SKM-1 treated with dmso at 0.1 percent for 144 hours (cell line): ENCODE results near the gene IBTK.
"Not testable (repeated sequence)": the region's sequence is repeated elsewhere in the genome, so short reads cannot be mapped to it uniquely, and the experiment has no call there.

Experiments used
- DNase-seq: peaks from one replicate; lab custom pipeline; 2025; ENCODE audit not compliant: unreplicated experiment; lab: John Stamatoyannopoulos, UW

The IBTK gene

DNA sequence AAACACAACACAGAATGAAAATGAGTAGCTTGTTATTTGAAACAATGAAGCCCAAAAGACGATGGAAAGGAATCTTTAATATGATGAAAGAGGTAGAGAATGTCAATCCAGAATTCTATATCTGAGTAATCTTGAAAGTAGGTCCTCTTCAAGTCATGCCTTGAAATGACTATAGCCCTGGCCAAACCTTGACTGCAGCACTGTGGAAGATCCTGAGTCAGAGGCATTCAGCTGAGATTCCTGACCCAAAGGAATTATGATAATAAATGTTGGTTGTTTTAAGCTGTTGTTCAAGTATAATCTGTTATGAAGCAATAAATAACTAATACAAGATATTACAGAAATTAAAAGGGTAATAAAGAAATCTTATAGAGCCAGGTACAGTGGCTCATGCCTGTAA lies 64.8 kb downstream of the IBTK start:
- DNase-seq, result no peak

DNA sequence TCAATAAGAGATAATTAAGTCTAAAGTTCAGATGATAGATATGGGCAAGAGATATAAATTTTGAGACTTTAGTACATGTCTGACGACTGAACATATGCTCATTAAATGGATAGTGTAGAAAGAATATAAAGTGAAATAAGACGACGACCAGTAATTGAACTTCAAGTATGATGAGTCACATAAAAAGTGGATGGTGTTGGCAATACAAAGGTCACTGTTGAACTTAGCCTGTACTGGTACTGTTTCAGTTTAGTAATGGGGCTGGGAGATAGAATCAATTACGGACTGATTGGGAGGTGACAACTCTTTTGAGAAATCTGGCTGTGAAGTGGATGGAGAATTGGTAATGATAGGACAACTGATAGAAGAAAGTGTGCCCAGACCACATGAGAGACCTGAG lies 68.1 kb downstream of the IBTK start:
- no peak for DNase-seq

DNA sequence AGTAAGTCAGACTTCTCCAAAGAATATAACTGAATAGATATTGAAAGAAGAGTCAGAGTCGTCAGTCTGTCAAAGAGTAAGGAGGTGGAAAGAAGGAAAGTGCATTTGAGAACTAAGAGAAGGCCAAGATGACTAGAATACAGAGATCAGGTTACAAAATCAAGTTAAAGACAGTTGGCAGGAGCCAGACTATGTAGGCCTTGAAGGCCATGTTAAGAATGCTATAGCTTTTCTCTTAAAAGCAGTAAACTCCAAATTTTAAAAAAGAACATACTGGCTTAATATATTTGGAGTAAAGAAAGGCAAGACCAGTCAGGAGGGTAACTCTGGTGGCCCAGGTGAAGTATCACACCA lies 68.8 kb downstream of the IBTK start:
- no peak for DNase-seq

DNA sequence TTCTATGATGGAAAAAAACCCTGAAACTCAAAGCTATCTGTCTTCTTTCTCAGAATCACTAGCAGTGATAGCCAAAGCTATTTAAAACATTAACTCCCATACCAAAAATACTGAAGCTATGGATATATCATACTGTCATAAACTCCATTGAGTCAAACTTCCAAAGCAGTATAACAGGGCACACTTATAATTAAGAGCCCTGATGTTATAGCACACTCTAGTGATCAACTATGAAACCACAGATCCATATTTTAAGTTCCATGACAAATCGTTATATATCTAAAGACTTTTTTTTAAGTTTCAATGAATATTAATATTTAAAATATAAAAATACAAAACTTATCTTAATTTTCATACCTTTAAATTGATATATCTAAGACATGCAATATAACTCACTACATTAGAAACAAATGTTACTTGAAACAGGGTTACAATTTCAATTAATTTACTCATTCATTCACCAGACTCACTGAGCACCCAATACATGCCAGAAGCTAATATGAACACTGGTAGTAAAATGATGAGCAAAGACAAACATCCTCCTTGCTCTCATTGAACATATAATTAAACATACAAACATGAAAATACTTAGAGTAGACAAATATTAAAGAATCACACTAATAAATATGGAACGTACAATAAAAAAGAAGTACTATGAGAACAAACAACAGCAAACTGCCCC lies 69.3 kb downstream of the IBTK start:
- DNase-seq, result no peak

DNA sequence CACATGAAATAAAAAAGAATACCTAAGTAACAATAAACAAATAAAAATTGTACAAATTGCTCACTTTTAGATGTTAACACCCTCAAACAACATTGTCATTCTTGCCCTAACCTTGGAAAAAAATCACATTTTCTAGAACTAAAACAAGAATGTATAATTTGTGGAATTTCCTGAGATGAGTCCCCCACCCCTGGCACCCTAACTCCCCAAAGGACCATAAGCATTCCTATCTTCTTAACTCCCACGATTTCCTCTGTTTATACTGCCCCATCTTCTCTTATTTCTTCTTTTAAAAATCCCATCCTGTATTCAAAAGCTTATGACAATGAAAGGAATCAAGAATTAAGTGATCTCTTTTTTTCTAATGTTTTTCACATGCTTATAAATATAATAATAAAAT lies 70.9 kb downstream of the IBTK start:
- DNase-seq, result no peak

DNA sequence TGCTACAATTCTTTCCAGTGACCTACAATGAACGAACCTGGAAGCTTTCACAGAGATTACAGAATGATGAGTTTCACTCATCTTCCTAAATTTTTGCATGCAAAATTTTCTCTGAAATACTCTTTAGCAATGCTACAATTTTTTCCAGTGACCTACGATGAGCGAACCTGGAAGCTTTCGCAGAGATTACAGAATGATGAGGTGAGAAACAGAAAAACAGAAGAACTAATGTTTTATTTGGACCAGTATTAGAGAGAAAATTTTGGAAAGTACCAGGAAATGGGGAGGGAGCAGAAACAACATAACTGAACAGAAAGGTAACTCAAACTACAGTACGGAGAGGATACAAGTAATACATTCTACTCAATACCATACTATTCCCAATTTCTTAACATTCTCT lies 75.0 kb downstream of the IBTK start:
- no peak for DNase-seq

DNA sequence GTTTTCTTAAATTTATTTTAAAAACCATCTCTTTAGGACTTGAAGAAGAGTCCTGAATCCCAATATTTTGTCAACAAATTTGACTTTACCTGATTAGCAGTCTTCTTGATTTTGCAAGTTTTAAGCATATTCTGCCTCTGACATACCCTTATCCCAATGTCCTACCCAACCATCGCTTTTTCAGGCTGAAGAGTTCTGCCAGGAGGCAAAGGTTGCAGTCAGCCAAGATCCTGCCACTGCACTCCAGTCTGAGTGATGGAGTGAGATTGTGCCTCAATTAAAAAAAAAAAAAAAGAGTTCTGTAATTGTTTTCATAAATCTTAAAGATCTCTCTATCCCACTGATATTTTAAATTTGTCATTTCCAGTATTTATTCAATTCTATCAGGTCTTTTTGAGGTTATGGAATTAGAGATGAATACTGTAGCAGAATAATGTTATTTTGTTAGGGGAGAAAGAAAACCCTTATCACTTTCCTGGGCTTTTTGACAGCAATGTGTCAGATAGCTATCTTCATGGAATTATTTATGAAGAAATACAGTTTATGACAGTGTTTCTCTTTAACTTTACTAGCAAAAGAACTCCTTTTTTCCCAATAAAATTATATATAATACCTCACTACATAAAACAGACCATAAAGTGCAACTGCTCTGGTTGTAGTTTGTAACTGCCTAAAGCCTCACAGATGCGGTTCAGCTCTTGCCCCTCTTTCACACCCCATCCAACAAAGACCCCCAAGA lies 78.2 kb downstream of the IBTK start:
- DNase-seq, result no peak

DNA sequence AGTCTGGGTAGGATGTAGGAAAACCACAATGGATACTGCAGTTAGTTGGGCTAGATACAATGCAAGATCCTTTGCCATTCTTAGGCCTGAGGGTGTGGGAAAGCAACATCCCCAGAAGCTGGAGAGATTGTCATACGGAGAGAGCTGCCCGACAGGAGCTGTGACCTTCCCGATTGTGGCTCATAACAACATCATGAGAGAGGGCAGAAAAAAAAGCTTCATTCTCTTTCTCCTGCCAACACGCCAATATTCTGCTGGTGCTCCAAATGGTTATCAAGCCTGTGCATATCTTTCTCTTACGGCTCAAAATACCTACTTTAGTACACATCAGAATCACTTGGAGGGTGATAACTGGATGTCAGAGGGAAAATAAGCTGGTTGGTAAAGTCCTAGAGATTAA lies 81.1 kb downstream of the IBTK start:
- DNase-seq, result no peak

DNA sequence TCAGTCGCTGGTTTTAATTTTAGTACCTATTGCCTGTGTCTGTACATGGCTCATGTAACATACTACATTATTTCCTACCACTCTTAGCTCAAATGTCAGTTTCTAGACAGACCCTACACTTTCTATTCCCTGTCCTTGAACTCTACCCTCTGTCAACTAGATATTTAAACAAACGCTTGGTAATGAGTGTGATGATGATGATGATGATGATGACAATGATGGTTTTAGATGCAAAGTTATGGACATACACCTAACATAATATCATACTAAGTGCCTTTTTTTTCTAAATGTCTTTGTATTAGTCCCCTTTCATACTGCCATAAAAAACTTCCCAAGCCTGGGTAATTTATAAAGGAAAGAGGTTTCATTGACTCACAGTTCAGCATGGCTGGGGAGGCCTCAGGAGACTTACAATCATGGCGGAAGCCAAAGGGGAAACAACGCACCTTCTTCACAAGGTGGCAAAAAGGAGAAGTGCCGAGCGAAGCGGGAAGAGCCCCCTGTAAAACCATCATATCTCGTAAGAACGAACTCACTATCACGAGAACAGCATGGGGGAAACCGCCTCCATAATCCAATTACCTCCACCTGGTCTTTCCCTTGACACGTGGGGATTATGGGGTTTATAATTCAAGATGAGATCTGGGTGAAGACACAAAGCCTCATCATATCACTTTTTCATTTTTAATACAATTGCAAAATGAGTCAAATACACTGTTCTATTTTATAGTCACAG lies 87.1 kb downstream of the IBTK start:
- DNase-seq, result no peak

DNA sequence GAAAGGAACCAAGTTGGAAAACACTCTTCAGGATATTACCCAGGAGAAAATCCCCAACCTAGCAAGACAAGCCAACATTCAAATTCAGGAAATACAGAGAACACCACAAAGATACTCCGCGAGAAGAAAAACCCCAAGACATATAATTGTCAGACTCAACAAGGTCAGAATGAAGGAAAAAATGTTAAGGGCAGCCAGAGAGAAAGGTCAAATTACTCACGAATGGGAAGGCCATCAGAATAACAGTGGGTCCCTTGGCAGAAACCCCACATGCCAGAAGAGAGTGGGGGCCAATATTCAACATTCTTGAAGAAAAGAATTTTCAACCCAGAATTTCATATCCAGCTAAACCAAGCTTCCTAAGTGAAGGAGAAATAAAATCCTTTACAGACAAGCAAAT lies 94.8 kb downstream of the IBTK start:
- not testable (repeated sequence) for DNase-seq

DNA sequence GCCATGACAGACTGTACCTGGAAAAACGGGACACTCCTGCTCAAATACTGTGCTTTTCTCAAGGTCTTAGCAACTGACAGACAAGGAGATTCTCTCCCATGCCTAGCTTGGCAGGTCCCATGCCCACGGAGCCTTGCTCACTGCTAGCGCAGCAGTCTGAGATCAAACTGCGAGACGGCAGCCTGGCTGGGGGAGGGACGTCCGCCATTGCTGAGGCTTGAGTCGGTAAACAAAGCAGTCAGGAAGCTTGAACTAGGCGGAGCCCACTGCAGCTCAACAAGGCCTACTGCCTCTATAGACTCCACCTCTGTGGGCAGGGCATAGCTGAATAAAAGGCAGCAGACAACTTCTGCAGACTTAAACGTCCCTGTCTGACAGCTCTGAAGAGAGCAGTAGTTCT lies 96.4 kb downstream of the IBTK start:
- not testable (repeated sequence) for DNase-seq

DNA sequence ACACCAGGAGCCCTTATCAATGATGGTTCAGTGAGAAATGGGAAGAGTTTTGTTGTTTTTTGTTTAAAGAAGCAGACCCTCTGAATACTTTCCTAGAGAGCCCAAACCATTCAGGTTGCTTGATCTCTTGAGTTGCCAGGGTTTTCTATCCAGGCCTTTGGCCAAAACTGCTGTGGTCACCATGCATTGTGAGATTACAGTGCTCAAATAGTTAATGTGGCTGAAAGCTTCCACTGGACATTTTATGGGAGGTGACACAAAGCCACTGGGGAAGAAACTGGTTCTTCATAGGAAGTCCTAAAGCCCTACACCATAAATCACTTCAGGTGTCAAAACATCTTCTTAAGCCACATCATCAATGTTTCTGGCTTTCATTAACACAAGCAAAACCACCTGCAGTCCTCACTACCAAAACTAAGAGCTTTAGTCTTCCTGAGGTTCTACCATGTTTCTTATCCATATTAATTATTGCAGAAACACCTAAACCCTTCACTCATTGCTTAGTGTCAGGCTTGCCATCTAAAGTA lies 101.6 kb downstream of the IBTK start:
- DNase-seq, result no peak

DNA sequence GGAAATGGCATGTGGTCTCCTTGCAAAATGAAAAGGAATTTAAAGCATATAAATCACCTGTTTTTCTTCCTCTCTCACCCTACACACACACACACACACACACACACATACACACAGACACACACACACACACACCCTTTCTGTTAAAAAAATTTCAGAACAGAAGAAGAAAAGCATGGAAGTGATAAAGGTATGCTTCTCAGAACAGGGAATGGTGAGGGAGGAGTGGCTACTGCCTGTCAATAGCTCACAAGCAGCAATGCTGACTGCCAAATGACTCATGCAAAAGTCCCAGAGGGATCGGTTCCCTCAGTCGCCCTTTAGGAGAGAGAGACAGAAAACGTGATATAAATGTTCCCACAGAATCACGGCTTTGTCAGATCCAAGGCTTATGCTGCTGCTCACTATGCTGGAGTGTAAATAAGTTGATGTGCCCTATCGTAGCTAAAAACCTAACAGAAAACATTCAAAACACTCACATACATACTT lies 102.6 kb downstream of the IBTK start:
- no peak for DNase-seq

DNA sequence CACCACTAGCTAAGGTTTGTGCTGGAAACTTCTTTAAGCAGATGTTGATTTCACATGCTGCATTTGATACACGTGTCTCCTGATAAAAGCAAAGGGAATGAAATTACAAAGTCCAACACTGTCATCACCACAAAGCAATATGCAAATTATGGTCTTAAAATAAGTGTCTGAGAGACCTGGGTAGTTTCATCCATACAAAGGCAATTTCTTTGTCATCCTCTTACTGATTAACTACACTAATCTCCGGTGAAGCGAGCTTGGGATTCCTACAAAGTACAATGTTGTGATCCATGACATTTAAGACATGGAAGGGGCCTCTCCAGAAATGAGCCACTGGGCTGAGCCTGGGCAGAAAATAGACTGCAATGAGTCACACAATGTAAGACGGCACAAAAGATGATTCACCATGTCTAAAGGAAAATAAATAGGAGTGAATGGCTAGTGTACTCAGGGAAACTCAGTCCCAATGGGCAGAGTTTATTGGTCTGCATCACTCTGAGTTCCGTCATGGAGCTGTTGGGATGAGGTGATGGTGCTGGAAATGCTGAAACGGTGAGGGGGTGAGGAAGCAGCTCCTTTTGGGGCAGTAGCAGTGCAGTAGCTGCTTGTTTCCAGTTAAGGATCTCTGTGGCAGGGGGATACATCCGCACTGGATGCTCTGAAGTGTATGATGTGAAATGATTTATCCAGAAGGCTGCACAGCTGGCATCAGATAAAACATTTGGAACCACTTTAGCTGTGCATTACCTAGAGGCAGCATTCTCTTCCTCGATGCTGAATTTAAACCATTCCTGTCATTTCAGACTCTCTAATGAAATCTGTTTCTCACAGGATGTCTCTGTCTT lies 103.3 kb downstream of the IBTK start:
- DNase-seq, result no peak

DNA sequence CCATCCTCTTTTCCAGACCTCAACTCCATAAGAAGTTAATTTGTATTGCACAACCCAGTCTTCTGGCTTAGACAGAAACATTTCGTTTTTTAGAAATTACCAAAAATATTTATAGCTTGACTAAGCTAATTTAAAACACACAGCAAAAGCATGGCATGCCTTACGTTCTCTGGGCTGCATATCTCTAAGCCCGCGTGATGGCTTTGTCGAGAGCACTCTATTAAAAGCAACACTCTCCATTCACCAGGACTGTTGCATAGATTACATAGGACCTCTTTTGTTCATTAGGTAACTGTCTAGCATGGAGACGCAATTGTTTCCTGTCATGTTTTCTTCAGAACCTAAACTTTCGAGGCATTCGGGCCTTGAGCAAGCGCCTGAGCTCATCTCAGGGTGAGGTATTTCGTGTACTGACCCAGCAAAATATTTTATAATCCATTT lies 104.5 kb downstream of the IBTK start:
- no peak for DNase-seq

DNA sequence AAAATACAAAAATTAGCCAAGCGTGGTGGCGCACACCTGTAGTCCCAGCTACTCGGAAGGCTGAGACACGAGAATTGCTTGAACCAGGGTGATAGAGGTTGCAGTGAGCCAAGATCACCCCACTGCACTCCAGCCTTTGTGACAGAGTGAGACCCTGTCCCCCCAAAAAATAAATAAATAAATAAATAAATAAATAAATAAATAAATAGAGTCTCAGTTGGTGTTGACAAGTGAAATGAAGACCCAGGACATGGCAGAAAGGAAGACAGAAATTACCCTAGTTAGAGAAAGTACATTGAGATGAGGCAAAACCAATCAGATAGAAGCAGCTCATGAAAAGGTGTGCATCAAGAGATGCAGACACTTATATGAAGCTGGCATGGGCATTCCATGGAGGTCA lies 105.0 kb downstream of the IBTK start:
- DNase-seq, result no peak

DNA sequence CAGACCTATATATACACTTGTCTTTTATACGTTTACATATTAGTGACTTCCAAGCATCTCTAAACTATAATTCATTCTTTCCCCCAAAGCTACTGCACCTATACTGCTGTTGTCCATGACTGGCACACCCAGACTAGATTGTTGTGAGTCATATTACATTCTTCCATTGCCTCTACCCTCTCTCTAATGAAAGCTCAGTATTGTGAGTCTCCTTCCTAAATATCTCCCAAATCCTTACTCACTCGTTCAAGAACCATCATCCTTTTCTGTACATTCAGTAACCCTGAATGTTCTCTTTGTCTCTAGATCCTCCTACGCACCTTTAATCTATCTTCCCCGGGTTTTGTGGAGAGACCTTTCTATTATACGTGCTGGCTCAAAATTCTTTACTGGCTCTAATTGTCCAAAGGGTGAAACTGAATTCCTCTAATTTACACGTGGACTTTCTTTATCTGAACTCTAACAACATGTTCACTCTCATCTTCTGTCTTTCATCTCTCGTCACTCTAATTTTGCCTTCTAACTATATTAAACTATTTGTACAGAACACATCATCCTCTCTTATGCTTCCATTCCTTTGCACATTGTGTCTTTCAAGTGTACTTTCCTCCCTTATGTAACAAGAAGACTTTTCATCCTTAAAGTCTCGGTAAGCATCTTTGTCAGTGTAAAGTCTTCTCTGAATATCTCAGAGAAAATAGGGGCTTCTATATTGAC lies 109.3 kb downstream of the IBTK start:
- DNase-seq, result no peak

DNA sequence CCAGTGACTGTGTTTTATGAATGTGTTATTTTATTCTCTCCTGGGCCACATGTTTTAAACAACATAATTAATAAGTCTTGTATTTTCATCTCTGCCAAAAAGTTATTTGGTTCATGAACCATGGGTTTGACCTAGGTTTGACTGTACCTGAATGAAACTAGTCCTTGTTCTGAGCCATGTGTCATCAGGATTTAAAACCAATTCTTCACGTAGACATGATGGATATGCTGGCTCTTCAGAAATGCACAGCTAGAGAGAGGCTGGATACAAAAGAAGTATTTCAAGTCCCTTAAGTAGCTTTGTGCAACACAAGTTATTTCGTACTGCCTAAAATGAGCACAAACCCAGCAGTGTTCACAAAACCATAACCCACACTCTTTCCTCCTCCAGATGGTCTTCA lies 116.1 kb downstream of the IBTK start:
- DNase-seq, result no peak

DNA sequence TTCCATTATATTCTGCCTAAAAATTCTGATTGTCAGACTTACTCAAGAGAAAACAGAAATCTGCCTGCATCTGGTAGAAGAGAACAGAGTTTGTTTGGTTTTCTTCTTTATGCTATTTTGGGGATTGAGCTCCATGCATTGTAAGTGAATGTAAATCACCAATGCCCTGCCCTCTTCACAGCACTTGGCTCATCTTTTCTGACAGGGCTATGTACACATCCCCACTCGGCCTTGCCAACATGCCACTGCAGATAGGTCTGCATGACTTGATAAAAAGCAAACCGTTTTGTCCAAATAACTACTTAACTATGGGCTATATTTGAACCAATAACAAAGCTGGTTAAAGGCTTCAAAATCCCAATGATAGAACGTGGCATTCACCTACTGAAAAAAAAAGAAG lies 117.7 kb downstream of the IBTK start:
- DNase-seq, result no peak

DNA sequence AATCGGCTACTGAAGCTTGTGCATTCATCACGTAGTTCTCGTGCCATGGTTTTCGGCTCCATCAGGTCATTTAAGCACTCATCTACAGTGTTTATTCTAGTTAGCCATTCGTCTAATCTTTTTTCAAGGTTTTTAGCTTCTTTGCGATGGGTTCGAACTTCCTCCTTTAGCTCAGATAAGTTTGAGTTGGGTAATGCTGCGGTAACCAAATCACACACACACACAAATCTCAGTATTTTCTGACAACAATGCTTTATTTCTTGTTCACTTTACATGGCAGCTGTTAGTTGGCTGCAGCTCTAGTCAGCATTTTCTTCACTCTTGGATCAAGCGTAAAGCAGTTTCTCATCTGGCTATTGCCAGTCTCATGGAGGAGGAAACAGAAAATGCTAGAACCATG lies 118.6 kb downstream of the IBTK start:
- DNase-seq, result not testable (repeated sequence)
